ENCODE results near the gene PTPN22.

PTPN22 gene

DNA sequence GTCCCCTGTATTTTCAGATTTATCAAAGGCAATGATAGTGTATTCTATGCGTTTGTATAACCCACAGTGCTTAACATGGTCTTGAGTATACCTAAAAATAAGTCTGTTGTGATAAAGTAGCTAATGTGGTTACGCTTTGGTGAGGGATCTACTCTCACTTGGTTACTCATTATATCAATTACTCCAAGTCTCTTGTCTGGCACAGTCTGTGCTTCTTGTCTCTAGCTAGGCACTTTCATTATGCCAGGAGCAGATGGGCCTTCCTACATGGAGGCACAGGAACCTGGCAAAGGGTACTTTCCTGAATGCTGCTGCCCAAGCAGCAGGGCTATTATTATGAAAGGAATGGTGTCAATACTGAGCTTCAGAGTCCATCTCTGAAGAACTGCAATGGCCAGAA, 4.2 kb upstream of the PTPN22 start:
- H3K27me3 ChIP-seq (ENCODE audit: insufficient read depth, low read length, poor library complexity, severe bottlenecking): no peaks in the 10 kb centered on the region
- H3K79me2 ChIP-seq (ENCODE audit: insufficient read depth, low read length): peaks cover 7% of the 10 kb centered on the region
- no peaks in the 10 kb centered on the region for H3K9me3 ChIP-seq (ENCODE audit: insufficient read depth, low read depth, low read length)
- H3K9ac ChIP-seq (ENCODE audit: low read depth, low read length, poor library complexity, severe bottlenecking): no peak overlapping the region
- TF ChIP-seq, protein P1, sequence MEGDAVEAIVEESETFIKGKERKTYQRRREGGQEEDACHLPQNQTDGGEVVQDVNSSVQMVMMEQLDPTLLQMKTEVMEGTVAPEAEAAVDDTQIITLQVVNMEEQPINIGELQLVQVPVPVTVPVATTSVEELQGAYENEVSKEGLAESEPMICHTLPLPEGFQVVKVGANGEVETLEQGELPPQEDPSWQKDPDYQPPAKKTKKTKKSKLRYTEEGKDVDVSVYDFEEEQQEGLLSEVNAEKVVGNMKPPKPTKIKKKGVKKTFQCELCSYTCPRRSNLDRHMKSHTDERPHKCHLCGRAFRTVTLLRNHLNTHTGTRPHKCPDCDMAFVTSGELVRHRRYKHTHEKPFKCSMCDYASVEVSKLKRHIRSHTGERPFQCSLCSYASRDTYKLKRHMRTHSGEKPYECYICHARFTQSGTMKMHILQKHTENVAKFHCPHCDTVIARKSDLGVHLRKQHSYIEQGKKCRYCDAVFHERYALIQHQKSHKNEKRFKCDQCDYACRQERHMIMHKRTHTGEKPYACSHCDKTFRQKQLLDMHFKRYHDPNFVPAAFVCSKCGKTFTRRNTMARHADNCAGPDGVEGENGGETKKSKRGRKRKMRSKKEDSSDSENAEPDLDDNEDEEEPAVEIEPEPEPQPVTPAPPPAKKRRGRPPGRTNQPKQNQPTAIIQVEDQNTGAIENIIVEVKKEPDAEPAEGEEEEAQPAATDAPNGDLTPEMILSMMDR (conservative IDR thresholded peaks at IDR 0.05; ENCODE audit: low read length): no peak
- TF ChIP-seq EZH2phosphoT487 (IDR thresholded peaks at IDR 0.05; ENCODE audit: borderline replicate concordance): no peak
- no peak overlapping the region for H3K4me2 ChIP-seq (ENCODE audit: low read depth, low read length, poor library complexity, severe bottlenecking)
- no peaks in the 10 kb centered on the region for H3K36me3 ChIP-seq (ENCODE audit: insufficient read depth, low read length)
- H3K9me2 ChIP-seq (replicated peaks; ENCODE audit: low read depth, low read length): no peaks in the 10 kb centered on the region
- H4K20me1 ChIP-seq (ENCODE audit: insufficient read depth, low read length, poor library complexity, severe bottlenecking): no peaks in the 10 kb centered on the region
- H3F3A ChIP-seq (ENCODE audit: low read depth): 0 out of 2 replicates have a peak, but pooled peaks cover 2% of the 10 kb centered on the region
- H3K4me3 ChIP-seq (ENCODE audit: low read length, poor library complexity, severe bottlenecking): no peak overlapping the region
- H3K4me1 ChIP-seq (ENCODE audit: insufficient read depth, low read length, poor library complexity, severe bottlenecking): peaks cover 64% of the 10 kb centered on the region
- no peak overlapping the region for H2AFZ ChIP-seq (ENCODE audit: low read length)

DNA sequence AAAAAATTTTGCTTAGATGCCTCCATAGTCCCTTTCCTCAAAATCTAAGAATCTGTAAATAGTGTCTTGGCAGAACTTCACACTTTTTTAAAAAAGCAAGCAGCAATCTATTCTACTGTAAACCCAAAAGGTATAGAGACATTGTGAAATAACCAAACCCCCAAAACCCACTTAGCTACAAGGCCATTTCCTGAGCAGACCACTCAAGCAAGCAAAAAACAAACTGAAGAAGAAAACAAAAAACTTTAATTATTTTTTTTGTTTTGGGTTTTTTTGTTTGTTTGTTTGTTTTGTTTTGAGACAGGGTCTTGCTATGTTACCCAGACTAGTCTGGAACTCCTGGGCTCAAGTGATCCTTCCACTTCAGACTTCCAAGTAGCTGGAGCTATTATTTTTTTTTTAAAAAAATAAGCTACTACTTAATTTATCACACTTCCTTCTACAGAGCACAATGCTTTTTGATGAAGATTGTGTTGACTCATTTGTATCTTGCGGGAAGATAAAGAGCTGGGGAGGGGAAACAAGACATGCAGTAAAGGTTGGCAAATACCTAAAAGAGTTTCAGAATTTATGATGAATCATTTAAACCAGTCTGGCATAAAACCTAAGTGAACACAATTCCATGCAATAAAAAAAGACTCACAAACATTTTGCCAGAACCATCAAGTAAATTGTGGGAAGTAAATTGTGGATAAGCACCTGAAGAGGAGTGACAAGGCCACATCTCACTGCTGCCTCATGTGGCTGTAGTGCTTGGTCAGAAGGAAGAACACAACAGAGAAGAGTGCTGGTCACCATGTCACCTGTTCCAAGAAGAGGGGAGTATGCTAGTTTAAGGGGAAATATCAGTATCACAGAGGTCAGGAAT, 2.7 kb upstream of the PTPN22 start:
- H3K9me3 ChIP-seq (ENCODE audit: insufficient read depth, low read depth, low read length): no peaks in the 10 kb centered on the region
- TF ChIP-seq, protein P1 (conservative IDR thresholded peaks at IDR 0.05; ENCODE audit: low read length): peak; percentile 75
- no peak for TF ChIP-seq EZH2phosphoT487 (IDR thresholded peaks at IDR 0.05; ENCODE audit: borderline replicate concordance)
- no peaks in the 10 kb centered on the region for H3K9me2 ChIP-seq (replicated peaks; ENCODE audit: low read depth, low read length)
- 0 out of 2 replicates have a peak, but pooled peaks cover 2% of the 10 kb centered on the region for H3F3A ChIP-seq (ENCODE audit: low read depth)
- H3K4me2 ChIP-seq (ENCODE audit: low read depth, low read length, poor library complexity, severe bottlenecking): peak overlapping the region; percentile 72
- no peaks in the 10 kb centered on the region for H3K36me3 ChIP-seq (ENCODE audit: insufficient read depth, low read length)
- no peaks in the 10 kb centered on the region for H4K20me1 ChIP-seq (ENCODE audit: insufficient read depth, low read length, poor library complexity, severe bottlenecking)
- H3K4me1 ChIP-seq (ENCODE audit: insufficient read depth, low read length, poor library complexity, severe bottlenecking): peaks cover 62% of the 10 kb centered on the region
- H3K9ac ChIP-seq (ENCODE audit: low read depth, low read length, poor library complexity, severe bottlenecking): peak overlapping the region; percentile 86
- H2AFZ ChIP-seq (ENCODE audit: low read length): peak overlapping the region; percentile 77; the same call in 1 of the 2 replicates
- H3K79me2 ChIP-seq (ENCODE audit: insufficient read depth, low read length): peaks cover 22% of the 10 kb centered on the region
- H3K4me3 ChIP-seq (ENCODE audit: low read length, poor library complexity, severe bottlenecking): peak overlapping the region; percentile 27
- H3K27me3 ChIP-seq (ENCODE audit: insufficient read depth, low read length, poor library complexity, severe bottlenecking): no peaks in the 10 kb centered on the region

DNA sequence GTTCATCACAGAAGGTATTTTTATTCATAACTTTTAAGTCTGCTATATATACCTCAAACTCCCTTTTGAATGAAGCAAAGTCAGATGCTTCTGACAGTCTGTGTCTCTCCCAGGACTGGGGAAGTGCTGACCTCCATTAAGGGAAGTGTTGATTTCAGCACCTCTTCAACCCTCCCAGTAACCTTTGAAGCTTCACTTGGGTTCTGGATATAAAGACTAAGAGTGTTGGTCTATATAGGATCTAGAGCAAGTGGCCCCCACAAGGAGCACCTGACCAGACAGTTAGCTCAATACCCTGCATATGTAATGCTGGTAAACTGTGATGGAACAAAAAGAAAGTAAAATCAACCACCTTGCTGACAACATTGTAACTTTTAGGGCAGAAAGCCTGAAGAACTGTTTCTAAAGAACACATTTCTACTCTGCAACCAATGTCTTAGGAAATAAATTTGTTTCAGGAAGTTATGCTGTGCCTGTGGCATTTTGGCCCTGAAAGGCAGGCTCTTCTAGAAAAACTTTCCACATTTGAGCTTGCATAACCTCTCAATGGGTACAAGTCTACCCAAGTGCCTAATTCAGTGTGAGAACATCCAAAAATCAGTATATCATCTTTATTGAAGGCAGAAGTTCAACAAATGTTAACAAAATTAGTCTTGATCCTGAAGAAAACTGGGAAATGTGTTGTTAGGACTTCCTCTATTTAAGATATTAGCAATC, 865 bp upstream of the PTPN22 start:
- no peaks in the 10 kb centered on the region for H3K36me3 ChIP-seq (ENCODE audit: insufficient read depth, low read length)
- peak overlapping the region; percentile 77 for H3K4me3 ChIP-seq (ENCODE audit: low read length, poor library complexity, severe bottlenecking)
- no peaks in the 10 kb centered on the region for H3K9me3 ChIP-seq (ENCODE audit: insufficient read depth, low read depth, low read length)
- peaks cover 39% of the 10 kb centered on the region for H3K79me2 ChIP-seq (ENCODE audit: insufficient read depth, low read length)
- H2AFZ ChIP-seq (ENCODE audit: low read length): peak overlapping the region; percentile 66
- H3K9ac ChIP-seq (ENCODE audit: low read depth, low read length, poor library complexity, severe bottlenecking): peak overlapping the region; percentile 86
- no peaks in the 10 kb centered on the region for H3K9me2 ChIP-seq (replicated peaks; ENCODE audit: low read depth, low read length)
- 0 out of 2 replicates have a peak, but pooled peaks cover 2% of the 10 kb centered on the region for H3F3A ChIP-seq (ENCODE audit: low read depth)
- peak overlapping the region; percentile 72 for H3K4me2 ChIP-seq (ENCODE audit: low read depth, low read length, poor library complexity, severe bottlenecking)
- TF ChIP-seq EZH2phosphoT487 (IDR thresholded peaks at IDR 0.05; ENCODE audit: borderline replicate concordance): no peak
- H3K4me1 ChIP-seq (ENCODE audit: insufficient read depth, low read length, poor library complexity, severe bottlenecking): peaks cover 68% of the 10 kb centered on the region
- no peaks in the 10 kb centered on the region for H3K27me3 ChIP-seq (ENCODE audit: insufficient read depth, low read length, poor library complexity, severe bottlenecking)
- no peaks in the 10 kb centered on the region for H4K20me1 ChIP-seq (ENCODE audit: insufficient read depth, low read length, poor library complexity, severe bottlenecking)
